SK-N-SH (cell line): Measurements from ENCODE around the gene MEF2D. TPM values are rescaled to one million over a fixed set of nuclear protein-coding genes. Genes with fewer than 3 reads are reported as not detected.

Source experiments
- CTCF ChIA-PET: fragments of 300-600, 350-600 bp; formaldehyde crosslinking; extraction: SDS; loops from one replicate; lab custom pipeline; 2021; lab: Yijun Ruan, JAX
- POLR2A ChIA-PET: fragments of 350-600 bp; sonication (Branson Sonifier 250); formaldehyde crosslinking; extraction: SDS; loops from one replicate; lab custom pipeline; 2020; ENCODE audit warnings: antibody characterized with exemption, inconsistent platforms; lab: Yijun Ruan, JAX
- DNase-seq: peaks from one replicate; pipeline ENCODE4 v3.0.0; 2012
- H2AFZ ChIP-seq: fragments of 200-600 bp; sonication (generic); 2 replicates; pipeline ENCODE4 v1.8.1; 2016; ENCODE audit warnings: antibody characterized with exemption, mild to moderate bottlenecking, low read depth
- H3F3A ChIP-seq: fragments of 200-600 bp; sonication (generic); replicated peaks from 2 replicates; pipeline ENCODE3; 2016; ENCODE audit warnings: antibody characterized with exemption, mild to moderate bottlenecking; ENCODE audit not compliant: insufficient read depth
- H3K27ac ChIP-seq, 2 experiments: fragments of 200-500 bp in 1 of 2; fragments of 200-600 bp in 1 of 2; sonication (Bioruptor generic) in 1 of 2; sonication (generic), shearing (Covaris generic) in 1 of 2; 2 replicates each; pipeline versions ENCODE4 v1.5.1 to v1.6.1; 2014 to 2016; ENCODE audit warnings: low read depth in 2 of 2, inconsistent platforms in 1 of 2, low read length in 1 of 2, mild to moderate bottlenecking in 1 of 2, mixed read lengths in 1 of 2
- H3K27me3 ChIP-seq: fragments of 200-600 bp; sonication (generic), shearing (Covaris generic); 2 replicates; pipeline ENCODE4 v1.6.1; 2016; ENCODE audit warnings: mixed run types; ENCODE audit not compliant: insufficient read depth
- H3K36me3 ChIP-seq, 2 experiments: fragments of 200-500 bp in 1 of 2; fragments of 200-600 bp in 1 of 2; sonication (Bioruptor generic) in 1 of 2; sonication (generic) in 1 of 2; replicated peaks in 1 of 2; 2 replicates each; pipeline versions ENCODE3 to v1.5.1; 2014 to 2016; ENCODE audit warnings: low read length in 1 of 2, mild to moderate bottlenecking in 1 of 2; ENCODE audit not compliant: insufficient read depth in 2 of 2, control insufficient read depth in 1 of 2
- H3K4me1 ChIP-seq, 2 experiments: fragments of 200-500 bp in 1 of 2; fragments of 200-600 bp in 1 of 2; sonication (Bioruptor generic) in 1 of 2; sonication (generic), shearing (Covaris generic) in 1 of 2; 2 replicates each; pipeline versions ENCODE4 v1.5.1 to v1.6.1; 2014 to 2016; ENCODE audit warnings: low read depth in 1 of 2, low read length in 1 of 2, mixed run types in 1 of 2; ENCODE audit not compliant: insufficient read depth in 2 of 2, control insufficient read depth in 1 of 2
- H3K4me2 ChIP-seq: fragments of 200-600 bp; sonication (generic), shearing (Covaris generic); 2 replicates; pipeline ENCODE4 v1.6.1; 2017; ENCODE audit warnings: mixed run types
- H3K4me3 ChIP-seq, 2 experiments: fragments of 200-500 bp in 1 of 2; fragments of 200-600 bp in 1 of 2; sonication (Bioruptor generic) in 1 of 2; sonication (generic), shearing (Covaris generic) in 1 of 2; 2 replicates each; pipeline versions ENCODE4 v1.5.1 to v1.8.1; 2014 to 2016; ENCODE audit warnings: low read depth in 2 of 2, inconsistent platforms in 1 of 2, low read length in 1 of 2, mild to moderate bottlenecking in 1 of 2, mixed read lengths in 1 of 2, moderate library complexity in 1 of 2
- H3K79me2 ChIP-seq: fragments of 200-600 bp; sonication (generic); 2 replicates; pipeline ENCODE4 v1.8.1; 2017; ENCODE audit warnings: mild to moderate bottlenecking; ENCODE audit not compliant: insufficient read depth
- H3K9ac ChIP-seq: fragments of 200-600 bp; sonication (generic); 2 replicates; pipeline ENCODE4 v1.6.1; 2017; ENCODE audit warnings: mixed run types
- H3K9me2 ChIP-seq: fragments of 200-600 bp; sonication (generic); 2 replicates; pipeline ENCODE4 v1.6.1; 2017; ENCODE audit warnings: mixed run types
- H3K9me3 ChIP-seq: fragments of 200-600 bp; sonication (generic); 2 replicates; pipeline ENCODE4 v1.6.1; 2017; ENCODE audit warnings: mixed run types, mild to moderate bottlenecking, moderate library complexity
- H4K20me1 ChIP-seq: fragments of 200-600 bp; sonication (generic); 2 replicates; pipeline ENCODE4 v1.6.1; 2017; ENCODE audit warnings: mild to moderate bottlenecking, mixed run types; ENCODE audit not compliant: insufficient read depth
- CHD2 ChIP-seq: fragments of 150-350 bp; IDR thresholded peaks from 2 replicates; pipeline ENCODE4 v1.6.1; 2018; ENCODE audit warnings: low read length; ENCODE audit not compliant: partially characterized antibody
- EP300 ChIP-seq, 2 experiments: IDR thresholded peaks; 2 replicates each; pipeline versions ENCODE4 v1.4.0 to v1.6.1; 2012; ENCODE audit warnings: borderline replicate concordance in 1 of 2, low read depth in 1 of 2, low read length in 1 of 2
- FOSL2 ChIP-seq: IDR thresholded peaks from 2 replicates; pipeline ENCODE4 v1.4.0; 2012; ENCODE audit warnings: low read depth, mild to moderate bottlenecking, moderate library complexity, borderline replicate concordance
- FOXJ3 ChIP-seq: sonication (generic); formaldehyde crosslinking; IDR thresholded peaks from 2 replicates; pipeline ENCODE4 v1.5.1; 2020; ENCODE audit warnings: mild to moderate bottlenecking, missing genetic modification reagents
- FOXM1 ChIP-seq: IDR thresholded peaks from 2 replicates; pipeline ENCODE4 v1.4.0; 2012; ENCODE audit warnings: low read depth, mild to moderate bottlenecking
- GATA2 ChIP-seq: sonication (generic); formaldehyde crosslinking; IDR thresholded peaks from 2 replicates; pipeline ENCODE4 v1.5.0; 2020; ENCODE audit warnings: mild to moderate bottlenecking, missing genetic modification reagents
- JUND ChIP-seq: IDR thresholded peaks from 2 replicates; pipeline ENCODE4 v1.4.0; 2012
- MAX ChIP-seq: IDR thresholded peaks from 2 replicates; pipeline ENCODE4 v1.4.0; 2012; ENCODE audit warnings: low read depth
- MEF2A ChIP-seq: IDR thresholded peaks from 2 replicates; pipeline ENCODE4 v1.4.0; 2012; ENCODE audit warnings: low read depth, borderline replicate concordance
- MXI1 ChIP-seq: IDR thresholded peaks from 2 replicates; pipeline ENCODE4 v1.6.1; 2012; ENCODE audit warnings: mild to moderate bottlenecking, low read depth, low read length, improper control_type of control experiment
- NRF1 ChIP-seq: IDR thresholded peaks from 2 replicates; pipeline ENCODE4 v1.6.1; 2012; ENCODE audit warnings: low read depth, mild to moderate bottlenecking, low read length
- PBX3 ChIP-seq: IDR thresholded peaks from 2 replicates; pipeline ENCODE4; 2012
- POLR2AphosphoS5 ChIP-seq: IDR thresholded peaks from 2 replicates; pipeline ENCODE4 v1.6.1; 2012; ENCODE audit warnings: low read depth, low read length
- RAD21 ChIP-seq: IDR thresholded peaks from 2 replicates; pipeline ENCODE4 v1.6.1; 2012; ENCODE audit warnings: mild to moderate bottlenecking, low read length
- RFX5 ChIP-seq: IDR thresholded peaks from 2 replicates; pipeline ENCODE4 v1.6.1; 2012; ENCODE audit warnings: mild to moderate bottlenecking, improper control_type of control experiment, low read length
- TAF1 ChIP-seq: IDR thresholded peaks from 2 replicates; pipeline ENCODE4 v1.6.1; 2012; ENCODE audit warnings: low read depth, mild to moderate bottlenecking, low read length, moderate library complexity, borderline replicate concordance
- TCF12 ChIP-seq: IDR thresholded peaks from 2 replicates; pipeline ENCODE4 v1.4.0; 2012
- USF2 ChIP-seq: fragments of 150-350 bp; IDR thresholded peaks from 2 replicates; pipeline ENCODE4 v1.6.1; 2017; ENCODE audit warnings: antibody characterized with exemption, low read length, low read depth, borderline replicate concordance
- YY1 ChIP-seq: IDR thresholded peaks from 2 replicates; pipeline ENCODE4 v1.4.0; 2012; ENCODE audit warnings: low read depth, mild to moderate bottlenecking
- ZBTB33 ChIP-seq: IDR thresholded peaks from 2 replicates; pipeline ENCODE4 v1.4.0; 2012; ENCODE audit warnings: low read depth, borderline replicate concordance
- whole genome bisulfite sequencing: methylation state at CpG from one replicate; pipeline ENCODE4 v1.1.6; 2017; ENCODE audit warnings: low lambda C conversion rate; 5-methylcytosine and 5-hydroxymethylcytosine counted together
- polyA plus RNA-seq, 3 experiments: library from polyadenylated mRNA; depleted of rRNA; stranded (reverse); fragments of >200 nt; gene quantifications; 2 replicates each; pipeline ENCODE4 v1.2.3, GENCODE V29; 2012

The MEF2D gene
- polyA plus RNA-seq (2012; rRNA removed) = 14.3 and 16.0 TPM in 2 replicates
- 10.5 and 12.4 TPM in 2 replicates for polyA plus RNA-seq (2012; cell fraction: cytosol; rRNA removed)
- 38.6 and 41.0 TPM in 2 replicates for polyA plus RNA-seq (2012; cell fraction: nucleus; rRNA removed)

GRCh38 chr1:156500543-156500792 lies at the start of gene MEF2D:
TSS of gene MEF2D (minus strand) at chr1:156500775. CDS start at chr1:156483292, 17,483 bp downstream.
- peak within 1 kb of the TSS; percentile 95 for H3K4me2 ChIP-seq
- no peaks in the 10 kb centered on the region for H3K9me3 ChIP-seq
- H3K27ac ChIP-seq = peak within 1 kb of the TSS; percentile 98 to 100
- no peaks in the 10 kb centered on the region for H3K9me2 ChIP-seq
- H3K36me3 ChIP-seq = no peaks in the 10 kb centered on the region
- CTCF ChIA-PET = interaction anchor here (0.7 to 7.3 kb wide), 16 partner anchors 11 to 115 kb away, joined by 3 to 47 read pairs (median 5); no protein-coding TSS in a partner anchor
- peak within 1 kb of the TSS; percentile 63 for H2AFZ ChIP-seq
- peak within 1 kb of the TSS; percentile 99 for H3K9ac ChIP-seq
- H3K27me3 ChIP-seq = no peaks in the 10 kb centered on the region
- H3K4me3 ChIP-seq = peak within 1 kb of the TSS; percentile 89 to 97
- TF ChIP-seq EP300 (IDR thresholded peaks at IDR 0.05; ENCODE audit: borderline replicate concordance in 1 of 2, low read depth in 1 of 2, low read length in 1 of 2) (no peak), PBX3 (no peak), RAD21 (no peak), FOXM1 (no peak), FOSL2 (no peak), FOXJ3 (CRISPR knock-in tag) (no peak), USF2 (no peak), MAX (no peak), CHD2 (no peak), NRF1 (no peak), MEF2A (no peak), GATA2 (CRISPR knock-in tag) (no peak), MXI1 (no peak), JUND (no peak), YY1 (no peak), TAF1 (no peak)
- peaks cover 59% of the 10 kb centered on the region for H3K79me2 ChIP-seq
- POLR2A ChIA-PET = interaction anchor here (0.8 to 1.6 kb wide), 6 partner anchors 11 to 654 kb away, joined by 3 to 14 read pairs (median 3); no protein-coding TSS in a partner anchor
- 0% methylated on average over 10 of the region's 27 CpGs for WGBS
- peaks cover 42% of the 10 kb centered on the region for H4K20me1 ChIP-seq
- H3K4me1 ChIP-seq = peaks cover 54 to 73% of the 10 kb centered on the region in 2 experiments
- peaks cover 32% of the 10 kb centered on the region for H3F3A ChIP-seq
- no peak for DNase-seq

GRCh38 chr1:156550346-156550745 lies 49.8 kb upstream of the MEF2D start:
- Histone ChIP-seq H3K9me2 (no peaks in the 10 kb centered on the region), H2AFZ (no peak overlapping the region), H3K27me3 (no peaks in the 10 kb centered on the region), H3K36me3 (peaks cover 11 to 20% of the 10 kb centered on the region in 2 experiments), H3K9me3 (no peaks in the 10 kb centered on the region), H4K20me1 (no peaks in the 10 kb centered on the region), H3K9ac (no peak overlapping the region), H3K4me1 (no peaks in the 10 kb centered on the region), H3F3A (no peaks in the 10 kb centered on the region), H3K4me3 (no peak overlapping the region), H3K79me2 (no peaks in the 10 kb centered on the region), H3K4me2 (no peak overlapping the region), H3K27ac (no peak overlapping the region)
- no peak for DNase-seq
- 84% methylated on average over 4 of the region's 5 CpGs for WGBS
- TF ChIP-seq ZBTB33 = no peak
- no peak for TF ChIP-seq MEF2A
- no peak for TF ChIP-seq TAF1
- no peak for TF ChIP-seq CHD2
- no peak for TF ChIP-seq FOXM1
- TF ChIP-seq NRF1 = no peak
- no peak for TF ChIP-seq POLR2AphosphoS5
- no peak for TF ChIP-seq FOSL2
- no peak for TF ChIP-seq PBX3
- no peak for TF ChIP-seq GATA2 (CRISPR knock-in tag)
- no peak for TF ChIP-seq RFX5
- no peak for TF ChIP-seq TCF12
- ChIA-PET POLR2A (no interaction called here), CTCF (interaction anchor here (0.9 to 1.5 kb wide), 2 partner anchors 16 to 18 kb away, joined by 4 read pairs; no protein-coding TSS in a partner anchor)
